Astrocyte (in vitro differentiated cells and primary cell): ENCODE measurements around the gene SMIM35. TPM values are rescaled to one million over a fixed set of nuclear protein-coding genes. Genes with fewer than 3 reads are reported as not detected.

Experiments
- DNase-seq: peaks from one replicate; pipeline ENCODE4 v3.0.0-alpha.2; 2010; ENCODE audit warnings: low read depth
- FAIRE-seq: peaks from 2 replicates; lab custom pipeline; 2011; peaks lifted over from hg19 to GRCh38; lab: Jason Lieb, UNC
- H2AFZ ChIP-seq: 2 replicates; pipeline ENCODE4 v1.6.0; 2012; ENCODE audit warnings: low read depth, low read length, inconsistent platforms
- H3K27ac ChIP-seq: 2 replicates; pipeline ENCODE4 v1.5.1; 2011; ENCODE audit warnings: low read depth, low read length, inconsistent platforms
- H3K27me3 ChIP-seq: 2 replicates; pipeline ENCODE4 v1.6.0; 2011; ENCODE audit warnings: low read length, inconsistent platforms; ENCODE audit not compliant: insufficient read depth
- H3K36me3 ChIP-seq: 2 replicates; pipeline ENCODE4 v1.5.1; 2011; ENCODE audit warnings: low read length, inconsistent platforms; ENCODE audit not compliant: insufficient read depth
- H3K4me1 ChIP-seq: 2 replicates; pipeline ENCODE4 v1.5.1; 2011; ENCODE audit warnings: low read length, inconsistent platforms; ENCODE audit not compliant: insufficient read depth
- H3K4me2 ChIP-seq: 2 replicates; pipeline ENCODE4 v1.6.0; 2012; ENCODE audit warnings: low read length, inconsistent platforms
- H3K4me3 ChIP-seq: 2 replicates; pipeline ENCODE4 v1.5.1; 2011; ENCODE audit warnings: low read depth, mild to moderate bottlenecking, low read length, inconsistent platforms; ENCODE audit not compliant: insufficient read depth
- H3K79me2 ChIP-seq: 2 replicates; pipeline ENCODE4 v1.6.0; 2012; ENCODE audit warnings: mild to moderate bottlenecking, low read length, inconsistent platforms; ENCODE audit not compliant: insufficient read depth
- H3K9ac ChIP-seq: 2 replicates; pipeline ENCODE4 v1.6.0; 2012; ENCODE audit warnings: mild to moderate bottlenecking, low read length, inconsistent platforms
- H3K9me3 ChIP-seq: 2 replicates; pipeline ENCODE4 v1.5.1; 2012; ENCODE audit warnings: low read depth, mild to moderate bottlenecking, low read length, inconsistent platforms; ENCODE audit not compliant: insufficient read depth
- H4K20me1 ChIP-seq: 2 replicates; pipeline ENCODE4 v1.6.0; 2012; ENCODE audit warnings: low read length, inconsistent platforms; ENCODE audit not compliant: insufficient read depth
- H3K27ac Mint-ChIP-seq: one replicate; pipeline ENCODE4 v1.8.0; 2021; ENCODE audit warnings: mild to moderate bottlenecking, mixed read lengths; ENCODE audit not compliant: unreplicated experiment
- H3K27me3 Mint-ChIP-seq: one replicate; pipeline ENCODE4 v1.8.0; 2021; ENCODE audit warnings: low read depth, mixed read lengths; ENCODE audit not compliant: unreplicated experiment
- H3K36me3 Mint-ChIP-seq: one replicate; pipeline ENCODE4 v1.8.0; 2021; ENCODE audit warnings: low read depth, mixed read lengths; ENCODE audit not compliant: unreplicated experiment
- H3K4me1 Mint-ChIP-seq: one replicate; pipeline ENCODE4 v1.8.0; 2021; ENCODE audit warnings: low read depth, mixed read lengths; ENCODE audit not compliant: unreplicated experiment
- H3K4me3 Mint-ChIP-seq: one replicate; pipeline ENCODE4 v1.8.0; 2021; ENCODE audit warnings: mild to moderate bottlenecking, moderate library complexity, mixed read lengths; ENCODE audit not compliant: unreplicated experiment
- H3K9me3 Mint-ChIP-seq: one replicate; pipeline ENCODE4 v1.8.0; 2021; ENCODE audit warnings: mild to moderate bottlenecking, mixed read lengths; ENCODE audit not compliant: unreplicated experiment
- CTCF ChIP-seq: IDR thresholded peaks from 2 replicates; pipeline ENCODE4 v1.5.1; 2011; ENCODE audit warnings: low read depth, mild to moderate bottlenecking, inconsistent platforms, low read length, moderate library complexity; ENCODE audit not compliant: insufficient read depth
- EZH2 ChIP-seq: IDR thresholded peaks from 2 replicates; pipeline ENCODE4 v1.6.1; 2012; ENCODE audit warnings: mild to moderate bottlenecking, low read length, inconsistent platforms; ENCODE audit not compliant: insufficient read depth
- total RNA-seq: library from RNA; stranded (reverse); gene quantifications from 2 replicates; pipeline ENCODE4 v1.2.1, GENCODE V29; 2021

SMIM35 gene
- total RNA-seq, 1 donor from 2014 or later: not detected

GRCh38 chr11:118117790-118118601, 31.2 kb upstream of the SMIM35 start:
- Histone ChIP-seq H4K20me1 (no peaks in the 10 kb centered on the region), H3K36me3 (no peaks in the 10 kb centered on the region), H3K4me3 (no peak overlapping the region), H3K4me1 (no peaks in the 10 kb centered on the region), H3K27me3 (peaks cover 4% of the 10 kb centered on the region), H3K9me3 (no peaks in the 10 kb centered on the region), H3K9ac (no peak overlapping the region), H3K27ac (no peak overlapping the region), H2AFZ (no peak overlapping the region), H3K4me2 (no peak overlapping the region), H3K79me2 (no peaks in the 10 kb centered on the region)
- Mint-ChIP-seq H3K9me3 (no peaks in the 10 kb centered on the region), H3K27me3 (peaks cover 39% of the 10 kb centered on the region), H3K36me3 (no peaks in the 10 kb centered on the region), H3K4me3 (no peak overlapping the region), H3K4me1 (no peaks in the 10 kb centered on the region), H3K27ac (no peak overlapping the region)
- DNase-seq (no peak), FAIRE-seq (no peak)
- TF ChIP-seq CTCF (no peak), EZH2 (no peak)

- no peak overlapping the region for H3K27ac ChIP-seq
- H3K4me3 Mint-ChIP-seq: peak overlapping the region; percentile 43
- no peaks in the 10 kb centered on the region for H3K36me3 ChIP-seq
Measured at GRCh38 chr11:118115048-118115447, 28.3 kb upstream of the SMIM35 start.

More at GRCh38 chr11:118115048-118115447, 28.3 kb upstream of the SMIM35 start:
- no peaks in the 10 kb centered on the region for H4K20me1 ChIP-seq
- H3K36me3 Mint-ChIP-seq: no peaks in the 10 kb centered on the region
- no peak for FAIRE-seq
- no peaks in the 10 kb centered on the region for H3K4me1 ChIP-seq
- no peak for DNase-seq
- H3K9ac ChIP-seq: no peak overlapping the region
- H2AFZ ChIP-seq: no peak overlapping the region
- no peak overlapping the region for H3K4me2 ChIP-seq
- no peaks in the 10 kb centered on the region for H3K9me3 Mint-ChIP-seq
- H3K27ac Mint-ChIP-seq: no peak overlapping the region
- TF ChIP-seq CTCF: no peak
- TF ChIP-seq EZH2: no peak
- H3K27me3 ChIP-seq: no peaks in the 10 kb centered on the region
- H3K79me2 ChIP-seq: no peaks in the 10 kb centered on the region
- no peak overlapping the region for H3K4me3 ChIP-seq
- H3K9me3 ChIP-seq: no peaks in the 10 kb centered on the region
- H3K4me1 Mint-ChIP-seq: no peaks in the 10 kb centered on the region
- H3K27me3 Mint-ChIP-seq: peaks cover 47% of the 10 kb centered on the region
